ENCODE results near the gene RALY. TPM values are rescaled to one million over a fixed set of nuclear protein-coding genes. Genes with fewer than 3 reads are reported as not detected.

The RALY gene
- total RNA-seq, 2 donors from 2014 or later: 136 to 182 TPM

DNA sequence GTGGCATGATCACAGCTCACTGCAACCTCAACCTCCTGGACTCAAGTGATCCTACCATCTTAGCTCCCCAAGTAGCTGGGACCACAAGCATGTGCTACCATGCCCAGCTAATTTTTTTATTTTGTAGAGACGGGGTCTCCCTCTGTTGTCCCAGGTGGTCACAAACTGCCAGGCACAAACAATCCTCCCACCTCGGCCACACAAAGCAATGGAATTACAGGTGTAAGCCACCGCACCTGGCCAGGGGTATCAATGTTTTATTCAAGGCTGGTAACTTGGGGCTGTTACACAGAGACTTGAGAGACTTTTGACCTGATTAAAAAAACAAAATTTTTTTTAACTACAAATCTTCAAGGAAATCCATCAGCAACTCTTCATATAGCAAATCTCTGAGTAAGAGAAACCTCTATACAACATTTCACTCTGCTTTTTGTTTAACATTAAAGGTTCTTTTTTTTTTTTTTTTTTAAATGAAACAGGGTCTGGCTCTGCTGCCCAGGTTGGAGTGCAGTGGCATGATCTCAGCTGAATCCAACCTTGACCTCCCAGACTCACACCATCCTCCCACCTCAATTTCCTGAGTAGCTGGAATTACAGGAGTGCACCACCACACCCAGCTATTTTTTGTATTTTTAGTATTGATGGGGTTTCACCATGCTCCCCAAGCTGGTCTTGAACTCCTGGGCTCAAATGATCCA, 112.4 kb downstream of the RALY start:
- Mint-ChIP-seq H3K9me3 (no peaks in the 10 kb centered on the region), H3K27ac (peak overlapping the region; percentile 49), H3K4me3 (no peak overlapping the region), H3K36me3 (ENCODE audit: low read depth) (peaks cover 80% of the 10 kb centered on the region), H3K27me3 (ENCODE audit: insufficient read depth) (no peaks in the 10 kb centered on the region), H3K4me1 (peaks cover 18% of the 10 kb centered on the region)
- no peak overlapping the region for H3K27ac ChIP-seq (ENCODE audit: low read depth, low read length)
- TF ChIP-seq, protein P1, sequence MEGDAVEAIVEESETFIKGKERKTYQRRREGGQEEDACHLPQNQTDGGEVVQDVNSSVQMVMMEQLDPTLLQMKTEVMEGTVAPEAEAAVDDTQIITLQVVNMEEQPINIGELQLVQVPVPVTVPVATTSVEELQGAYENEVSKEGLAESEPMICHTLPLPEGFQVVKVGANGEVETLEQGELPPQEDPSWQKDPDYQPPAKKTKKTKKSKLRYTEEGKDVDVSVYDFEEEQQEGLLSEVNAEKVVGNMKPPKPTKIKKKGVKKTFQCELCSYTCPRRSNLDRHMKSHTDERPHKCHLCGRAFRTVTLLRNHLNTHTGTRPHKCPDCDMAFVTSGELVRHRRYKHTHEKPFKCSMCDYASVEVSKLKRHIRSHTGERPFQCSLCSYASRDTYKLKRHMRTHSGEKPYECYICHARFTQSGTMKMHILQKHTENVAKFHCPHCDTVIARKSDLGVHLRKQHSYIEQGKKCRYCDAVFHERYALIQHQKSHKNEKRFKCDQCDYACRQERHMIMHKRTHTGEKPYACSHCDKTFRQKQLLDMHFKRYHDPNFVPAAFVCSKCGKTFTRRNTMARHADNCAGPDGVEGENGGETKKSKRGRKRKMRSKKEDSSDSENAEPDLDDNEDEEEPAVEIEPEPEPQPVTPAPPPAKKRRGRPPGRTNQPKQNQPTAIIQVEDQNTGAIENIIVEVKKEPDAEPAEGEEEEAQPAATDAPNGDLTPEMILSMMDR (conservative IDR thresholded peaks at IDR 0.05): no peak
- no peaks in the 10 kb centered on the region for H3K4me1 ChIP-seq (ENCODE audit: control insufficient read depth, insufficient read depth, low read length)
- H3K9me3 ChIP-seq (ENCODE audit: control insufficient read depth, low read length): no peaks in the 10 kb centered on the region
- no peak overlapping the region for H3K4me3 ChIP-seq (ENCODE audit: low read length)
- no peak overlapping the region for H3K9ac ChIP-seq (ENCODE audit: extremely low read depth, low read length, poor library complexity, severe bottlenecking)
- H3K27me3 ChIP-seq (ENCODE audit: control insufficient read depth, insufficient read depth, low read length, poor library complexity, severe bottlenecking): no peaks in the 10 kb centered on the region
- no peak for DNase-seq
- H3K36me3 ChIP-seq (ENCODE audit: control insufficient read depth, insufficient read depth, low read length): peaks cover 84% of the 10 kb centered on the region
- 90% methylated on average over 2 to 3 of the region's 3 CpGs for WGBS, 2 experiments (ENCODE audit: insufficient coverage in 1 of 2, insufficient read length in 1 of 2)

DNA sequence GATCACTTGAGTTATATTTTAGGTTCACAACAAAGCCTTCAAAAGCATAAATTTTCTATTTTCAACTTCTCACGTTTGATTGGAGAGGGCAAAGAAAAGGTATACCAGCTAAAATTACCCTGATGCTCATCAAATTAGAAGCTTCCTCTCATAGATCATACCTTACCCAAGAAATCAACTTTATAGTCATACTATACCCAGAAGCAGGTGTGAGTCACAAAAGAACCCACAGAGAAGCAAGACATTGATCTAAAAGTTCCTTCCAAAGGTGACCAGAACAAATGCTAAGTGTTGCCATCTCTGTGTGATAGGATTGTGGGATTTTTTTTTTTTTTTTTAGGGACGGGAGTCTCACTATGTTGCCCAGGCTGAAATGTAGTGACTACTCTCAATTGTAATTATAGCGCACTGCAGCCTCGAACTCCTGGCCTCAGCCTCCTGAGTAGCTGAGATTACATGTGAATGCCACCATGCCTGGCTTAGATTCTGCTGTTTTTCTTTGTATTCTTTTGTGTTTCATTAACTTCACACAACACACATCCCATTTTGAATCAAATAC, 115.0 kb downstream of the RALY start:
- Mint-ChIP-seq H3K4me3 (peak overlapping the region; percentile 3), H3K9me3 (no peaks in the 10 kb centered on the region), H3K27ac (no peak overlapping the region), H3K36me3 (ENCODE audit: low read depth) (peaks cover 54% of the 10 kb centered on the region), H3K4me1 (peaks cover 22% of the 10 kb centered on the region), H3K27me3 (ENCODE audit: insufficient read depth) (no peaks in the 10 kb centered on the region)
- H3K4me3 ChIP-seq (ENCODE audit: low read length): peak overlapping the region; percentile 90
- DNase-seq: no peak
- H3K9ac ChIP-seq (ENCODE audit: extremely low read depth, low read length, poor library complexity, severe bottlenecking): peak overlapping the region; percentile 7
- WGBS, 2 experiments (ENCODE audit: insufficient coverage in 1 of 2, insufficient read length in 1 of 2): 88 to 91% methylated on average over 3 to 4 of the region's 4 CpGs
- H3K27me3 ChIP-seq (ENCODE audit: control insufficient read depth, insufficient read depth, low read length, poor library complexity, severe bottlenecking): no peaks in the 10 kb centered on the region
- peaks cover 59% of the 10 kb centered on the region for H3K36me3 ChIP-seq (ENCODE audit: control insufficient read depth, insufficient read depth, low read length)
- H3K4me1 ChIP-seq (ENCODE audit: control insufficient read depth, insufficient read depth, low read length): no peaks in the 10 kb centered on the region
- TF ChIP-seq, protein P1 (conservative IDR thresholded peaks at IDR 0.05): no peak
- H3K27ac ChIP-seq (ENCODE audit: low read depth, low read length): no peak overlapping the region
- H3K9me3 ChIP-seq (ENCODE audit: control insufficient read depth, low read length): no peaks in the 10 kb centered on the region

DNA sequence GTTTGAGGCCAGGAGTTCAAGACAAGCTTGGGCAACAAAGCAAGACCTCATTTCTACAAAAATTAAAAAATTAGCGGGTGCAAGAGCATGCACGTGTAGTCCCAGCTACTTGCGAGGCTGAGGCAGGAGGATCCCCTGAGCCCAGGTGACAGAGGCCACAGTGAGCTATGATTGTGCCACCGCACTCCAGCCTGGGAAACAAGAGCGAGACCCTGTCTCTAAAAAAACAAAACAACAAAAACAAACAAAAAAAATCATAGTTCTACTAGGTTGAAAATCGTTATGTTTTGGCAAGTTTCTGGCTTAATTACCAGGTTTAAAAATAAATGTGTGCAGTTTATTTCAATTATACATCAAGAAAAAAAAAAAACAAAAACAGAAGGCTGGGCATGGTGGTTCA, 115.7 kb downstream of the RALY start:
- Mint-ChIP-seq H3K36me3 (ENCODE audit: low read depth) (peaks cover 46% of the 10 kb centered on the region), H3K27me3 (ENCODE audit: insufficient read depth) (no peaks in the 10 kb centered on the region), H3K9me3 (no peaks in the 10 kb centered on the region), H3K27ac (no peak overlapping the region), H3K4me3 (peak overlapping the region; percentile 89), H3K4me1 (peaks cover 22% of the 10 kb centered on the region)
- no peaks in the 10 kb centered on the region for H3K4me1 ChIP-seq (ENCODE audit: control insufficient read depth, insufficient read depth, low read length)
- WGBS, 2 experiments (ENCODE audit: insufficient coverage in 1 of 2, insufficient read length in 1 of 2): 94 to 99% methylated on average over 4 of the region's 6 CpGs
- no peak for DNase-seq
- H3K4me3 ChIP-seq (ENCODE audit: low read length): peak overlapping the region; percentile 90
- no peaks in the 10 kb centered on the region for H3K27me3 ChIP-seq (ENCODE audit: control insufficient read depth, insufficient read depth, low read length, poor library complexity, severe bottlenecking)
- H3K9me3 ChIP-seq (ENCODE audit: control insufficient read depth, low read length): no peaks in the 10 kb centered on the region
- peaks cover 51% of the 10 kb centered on the region for H3K36me3 ChIP-seq (ENCODE audit: control insufficient read depth, insufficient read depth, low read length)
- peak overlapping the region; percentile 7 for H3K9ac ChIP-seq (ENCODE audit: extremely low read depth, low read length, poor library complexity, severe bottlenecking)
- no peak overlapping the region for H3K27ac ChIP-seq (ENCODE audit: low read depth, low read length)
- TF ChIP-seq, protein P1 (conservative IDR thresholded peaks at IDR 0.05): no peak

All from endodermal cell (in vitro differentiated cells).